ENCODE data around the gene KRT4.

DNA sequence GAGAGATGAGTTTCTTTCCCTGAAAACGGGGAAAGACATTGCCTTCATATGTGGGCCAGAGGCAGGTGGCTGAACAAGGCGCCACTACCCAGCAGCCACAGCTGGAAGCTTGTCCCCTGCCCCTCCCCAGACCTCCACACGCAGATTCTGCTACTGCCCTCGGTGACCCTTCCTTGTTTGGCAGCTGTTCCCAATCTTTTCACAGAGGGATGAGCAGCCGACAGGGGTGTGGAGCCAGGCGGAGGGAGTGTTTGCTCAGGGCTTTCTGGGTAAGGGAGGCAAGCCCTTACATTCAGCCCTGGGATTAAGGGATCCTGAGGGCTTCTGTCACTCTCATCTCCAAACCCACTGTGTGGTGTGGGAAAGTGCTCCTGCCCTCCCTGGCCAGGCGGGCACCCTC lies 4.5 kb upstream of the KRT4 start:
- no peak for TF ChIP-seq POLR2A (IDR thresholded peaks at IDR 0.05)
- TF ChIP-seq, protein P1, sequence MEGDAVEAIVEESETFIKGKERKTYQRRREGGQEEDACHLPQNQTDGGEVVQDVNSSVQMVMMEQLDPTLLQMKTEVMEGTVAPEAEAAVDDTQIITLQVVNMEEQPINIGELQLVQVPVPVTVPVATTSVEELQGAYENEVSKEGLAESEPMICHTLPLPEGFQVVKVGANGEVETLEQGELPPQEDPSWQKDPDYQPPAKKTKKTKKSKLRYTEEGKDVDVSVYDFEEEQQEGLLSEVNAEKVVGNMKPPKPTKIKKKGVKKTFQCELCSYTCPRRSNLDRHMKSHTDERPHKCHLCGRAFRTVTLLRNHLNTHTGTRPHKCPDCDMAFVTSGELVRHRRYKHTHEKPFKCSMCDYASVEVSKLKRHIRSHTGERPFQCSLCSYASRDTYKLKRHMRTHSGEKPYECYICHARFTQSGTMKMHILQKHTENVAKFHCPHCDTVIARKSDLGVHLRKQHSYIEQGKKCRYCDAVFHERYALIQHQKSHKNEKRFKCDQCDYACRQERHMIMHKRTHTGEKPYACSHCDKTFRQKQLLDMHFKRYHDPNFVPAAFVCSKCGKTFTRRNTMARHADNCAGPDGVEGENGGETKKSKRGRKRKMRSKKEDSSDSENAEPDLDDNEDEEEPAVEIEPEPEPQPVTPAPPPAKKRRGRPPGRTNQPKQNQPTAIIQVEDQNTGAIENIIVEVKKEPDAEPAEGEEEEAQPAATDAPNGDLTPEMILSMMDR (IDR thresholded peaks at IDR 0.05) = no peak
